ENCODE measurements around the gene MCM3AP.

Gene MCM3AP

DNA sequence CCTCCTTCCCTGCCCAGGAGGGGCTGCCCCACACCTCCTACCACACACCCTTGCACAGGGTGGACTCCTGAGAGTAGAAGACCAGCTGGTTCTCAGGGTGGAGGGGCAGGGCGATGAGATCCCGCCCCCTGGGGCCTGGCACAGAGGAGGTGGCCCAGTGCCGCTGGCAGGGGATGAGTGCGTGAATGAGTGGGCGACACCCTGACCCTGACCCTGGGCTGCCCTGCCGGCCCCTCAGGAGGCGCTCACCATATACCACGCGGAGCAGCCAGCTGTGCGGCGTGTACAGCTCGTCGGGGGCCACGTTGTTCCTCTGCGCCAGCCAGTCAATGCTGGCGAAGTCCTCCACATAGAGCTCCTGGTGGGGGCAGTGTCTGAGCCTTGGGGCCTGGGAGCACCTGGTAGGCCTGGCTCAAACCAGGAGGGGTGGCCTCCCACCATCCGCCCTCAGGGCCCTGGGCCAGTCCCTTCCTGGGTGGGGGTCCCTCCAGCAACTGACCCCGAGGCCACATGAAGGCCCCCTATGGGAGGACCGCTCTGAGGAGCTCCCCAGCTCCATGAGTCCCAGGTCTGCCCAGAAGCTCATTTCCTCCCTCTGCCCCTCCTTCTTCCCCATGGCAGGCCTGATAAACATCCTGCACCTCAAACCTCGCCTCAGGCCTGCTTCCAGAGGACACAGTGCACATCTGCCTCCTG lies 69.8 kb downstream of the MCM3AP start:
- DNase-seq = no peak

GRCh38 chr21:46214478-46215340 lies 70.7 kb downstream of the MCM3AP start:
- no peak for DNase-seq

DNA sequence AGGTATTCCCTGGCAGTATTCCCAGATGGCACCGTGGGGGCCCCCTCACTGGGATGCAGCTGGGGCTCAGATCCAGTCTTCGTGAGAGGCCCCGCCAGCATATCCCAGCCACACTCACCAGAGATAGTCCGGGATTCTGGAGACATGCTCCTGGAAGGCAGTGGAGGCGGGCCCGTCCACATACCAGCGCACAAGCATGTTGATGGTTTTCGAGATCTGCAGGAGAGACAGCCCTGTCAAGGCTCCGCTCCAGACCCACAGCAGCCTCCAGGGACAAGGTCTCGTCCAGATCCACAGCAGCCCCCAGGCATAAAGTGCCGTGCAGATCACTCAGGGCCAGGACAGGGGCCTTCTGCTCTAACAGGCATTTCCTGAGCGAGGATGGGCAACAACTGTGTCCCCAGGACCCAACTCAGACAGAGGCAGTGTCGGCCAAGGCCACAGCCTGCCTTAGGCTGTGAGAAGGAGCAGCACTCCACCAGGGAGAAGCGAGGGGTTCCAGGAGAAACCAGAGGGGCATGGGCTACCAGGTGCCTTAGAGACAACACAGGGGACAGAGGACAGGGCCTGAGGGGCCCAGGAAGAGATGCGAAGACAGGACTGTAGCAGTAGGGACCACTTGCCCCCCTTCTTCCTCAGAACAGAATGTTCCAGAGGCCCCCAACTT lies 71.7 kb downstream of the MCM3AP start:
- DNase-seq = no peak

DNA sequence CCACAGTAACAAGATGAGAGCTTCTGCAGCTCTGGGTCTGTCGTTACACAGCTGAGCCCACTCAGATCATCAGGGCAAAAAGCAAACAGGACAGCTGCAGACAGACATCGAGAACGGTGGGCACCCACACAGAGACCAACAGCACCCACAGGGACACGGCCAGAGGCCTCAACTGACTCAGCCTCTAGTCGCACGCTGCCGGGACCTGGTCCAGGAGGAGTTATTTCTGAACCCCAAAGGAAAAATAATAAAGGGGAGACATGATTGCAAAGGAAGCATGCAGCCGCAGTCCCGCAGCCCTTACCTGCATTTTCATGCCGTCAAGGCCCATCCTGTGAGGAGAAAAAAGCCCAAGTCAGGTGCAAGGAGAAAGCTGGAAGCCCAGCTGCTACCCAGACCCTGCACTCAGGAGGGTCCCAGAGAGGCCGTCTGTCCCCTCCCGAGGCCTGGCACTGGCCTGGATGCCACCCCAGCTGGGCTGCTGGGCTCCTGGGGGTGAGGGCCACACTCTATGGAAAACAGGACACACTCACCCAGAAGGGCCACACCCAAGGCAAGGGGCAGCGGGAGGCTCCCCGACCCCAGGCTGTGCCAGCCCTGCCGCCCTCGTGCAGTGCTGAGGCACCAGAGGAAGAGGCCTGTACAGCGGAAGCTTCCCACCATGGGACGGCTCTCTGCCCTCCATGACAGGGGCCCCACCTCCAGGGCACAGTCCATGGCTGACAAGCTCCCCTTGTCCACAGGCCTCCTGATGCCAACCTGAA lies 72.5 kb downstream of the MCM3AP start:
- DNase-seq = no peak

GRCh38 chr21:46211786-46212720 lies 73.4 kb downstream of the MCM3AP start:
- no peak for DNase-seq

GRCh38 chr21:46211376-46211775 lies 74.0 kb downstream of the MCM3AP start:
- no peak for DNase-seq

DNA sequence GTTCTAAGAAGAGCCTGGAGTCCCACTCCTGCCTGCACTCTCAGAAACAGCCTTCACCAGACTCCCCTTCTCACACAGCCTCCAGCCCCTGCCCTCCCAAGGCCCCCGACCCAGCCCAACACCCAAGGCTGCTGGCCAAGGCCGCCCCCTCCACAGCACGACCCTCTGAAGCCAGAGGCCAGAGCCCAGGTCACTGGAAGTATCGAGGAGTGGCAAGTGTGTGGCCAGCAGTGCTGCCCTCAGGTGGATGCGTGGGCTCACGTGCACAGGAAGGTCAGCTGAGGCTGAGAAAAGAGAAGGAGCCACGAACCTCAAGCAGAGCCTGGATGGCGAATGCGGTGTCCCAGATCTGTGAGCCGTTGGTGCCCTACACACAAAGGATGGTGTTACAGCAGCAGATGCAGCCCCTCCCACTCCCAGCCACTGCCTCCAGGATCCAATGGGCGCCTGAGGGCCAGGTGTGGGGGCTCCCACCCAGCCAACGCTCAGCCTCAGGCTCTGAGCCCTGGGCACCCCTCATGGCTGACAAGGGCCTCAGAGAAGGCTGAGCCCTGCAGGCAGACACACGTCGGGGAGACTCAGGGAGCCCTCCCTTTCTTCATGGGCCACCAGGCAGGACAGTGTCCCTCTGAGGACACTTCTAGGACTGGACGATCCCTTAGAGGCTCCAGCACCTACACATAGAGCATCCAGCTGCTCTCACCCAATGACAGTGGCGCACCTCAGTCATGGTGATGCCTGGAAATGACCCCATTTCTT lies 74.9 kb downstream of the MCM3AP start:
- no peak for DNase-seq

GRCh38 chr21:46208761-46209721 lies 76.4 kb downstream of the MCM3AP start:
- no peak for DNase-seq

GRCh38 chr21:46207920-46208591 lies 77.4 kb downstream of the MCM3AP start:
- no peak for DNase-seq

GRCh38 chr21:46207006-46207919 lies 78.1 kb downstream of the MCM3AP start:
- no peak for DNase-seq

- no peak for DNase-seq
Measured at GRCh38 chr21:46206163-46207005, 79.0 kb downstream of the MCM3AP start.

DNA sequence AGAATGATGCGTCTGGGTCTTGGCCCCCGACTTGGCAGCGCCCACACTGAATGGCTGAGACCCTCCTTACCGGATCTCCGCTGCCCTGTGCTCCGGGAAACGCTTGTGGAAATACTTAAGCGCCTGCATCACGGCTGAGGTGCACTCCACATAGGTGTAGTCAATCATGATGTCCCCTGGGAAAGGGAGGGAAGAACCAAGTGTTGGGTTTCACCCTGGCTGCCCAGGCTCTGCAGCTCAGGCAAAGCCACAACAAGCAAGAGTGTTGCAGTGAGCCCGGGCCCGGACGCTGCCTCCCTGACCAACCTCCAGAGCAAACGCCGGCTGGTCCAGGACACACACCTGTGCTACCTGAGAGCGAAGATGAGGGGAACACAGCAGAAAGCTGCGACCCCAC lies 79.6 kb downstream of the MCM3AP start:
- DNase-seq = no peak

DNA sequence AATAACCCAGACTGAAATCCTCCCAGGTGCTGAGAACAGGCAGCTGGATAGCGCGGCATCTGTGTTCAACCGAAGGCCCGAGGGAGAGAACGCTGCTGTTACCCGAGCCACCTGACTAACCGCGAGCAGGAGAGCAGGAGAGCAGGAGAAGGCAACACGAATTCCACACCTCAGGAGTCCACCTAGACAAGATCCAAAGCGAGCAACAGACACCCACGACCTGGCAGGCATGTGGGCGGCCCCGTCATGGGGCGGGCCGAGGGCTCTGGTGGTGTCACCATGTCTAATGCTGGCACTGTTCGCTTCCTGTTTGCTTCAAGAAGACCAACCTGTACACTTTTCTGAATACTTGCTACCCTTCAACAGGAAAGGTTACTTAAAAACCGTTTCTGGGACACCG lies 80.2 kb downstream of the MCM3AP start:
- no peak for DNase-seq

GRCh38 chr21:46203203-46203600 lies 82.2 kb downstream of the MCM3AP start:
- DNase-seq = no peak

DNA sequence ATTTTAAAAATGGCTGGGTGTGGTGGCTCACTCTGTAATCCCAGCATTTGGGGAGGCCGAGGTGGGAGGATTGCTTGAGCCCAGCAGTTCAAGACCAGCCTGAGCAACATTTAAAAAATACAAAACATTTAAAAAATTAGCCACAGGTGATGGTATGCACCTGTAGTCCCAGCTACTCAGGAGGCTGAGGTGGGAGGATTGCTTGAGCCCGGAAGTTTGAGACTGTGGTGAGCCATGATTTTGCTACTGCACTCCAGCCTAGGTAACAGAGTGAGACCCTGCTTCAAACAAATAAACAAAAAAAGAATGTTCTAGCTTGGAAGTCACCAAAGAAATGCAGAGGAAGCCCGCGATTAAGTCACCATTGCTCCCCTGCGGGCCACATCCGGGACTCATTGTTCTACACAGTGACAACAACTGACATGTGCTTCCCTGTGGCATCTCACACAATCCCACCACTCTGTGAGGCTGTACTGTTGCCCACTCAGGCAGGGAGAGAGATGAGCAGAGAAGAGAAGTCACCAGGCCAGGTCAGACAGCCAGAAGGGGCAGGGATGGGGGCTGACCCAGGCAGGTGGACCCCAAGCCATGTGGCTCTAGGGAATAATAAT lies 82.7 kb downstream of the MCM3AP start:
- no peak for DNase-seq
